Liver (tissue), 3 donors: ENCODE results near the gene ST3GAL3.

ENCODE experiments used
- CTCF ChIP-seq: fragments of 150-350 bp; IDR thresholded peaks from 2 replicates; pipeline ENCODE4 v1.5.1; 2017; ENCODE audit warnings: improper control_type of control experiment, low read depth, low read length; ENCODE audit not compliant: missing input control
- EGR1 ChIP-seq, 2 donors: IDR thresholded peaks; 2 replicates each; pipeline ENCODE4 v1.6.1; 2016 to 2018; ENCODE audit warnings: antibody characterized with exemption in 2 of 2, low read depth in 2 of 2
- FOXA1 ChIP-seq: IDR thresholded peaks from 2 replicates; pipeline ENCODE4 v1.6.1; 2016; ENCODE audit warnings: antibody characterized with exemption
- HNF4G ChIP-seq: IDR thresholded peaks from 2 replicates; pipeline ENCODE4 v1.6.1; 2016; ENCODE audit warnings: antibody characterized with exemption
- JUND ChIP-seq, 2 donors: IDR thresholded peaks; 2 replicates each; pipeline ENCODE4 v1.6.1; 2016; ENCODE audit warnings: antibody characterized with exemption in 2 of 2
- RAD21 ChIP-seq, 2 donors: IDR thresholded peaks; 2 replicates each; pipeline ENCODE4 v1.6.1; 2016; ENCODE audit warnings: antibody characterized with exemption in 2 of 2, mild to moderate bottlenecking in 2 of 2
- REST ChIP-seq: IDR thresholded peaks from 2 replicates; pipeline ENCODE4 v1.6.1; 2016; ENCODE audit warnings: antibody characterized with exemption, mild to moderate bottlenecking
- RXRA ChIP-seq, 2 donors: IDR thresholded peaks; 2 replicates each; pipeline ENCODE4 v1.6.1; 2017 to 2018; ENCODE audit warnings: antibody characterized with exemption in 2 of 2, mild to moderate bottlenecking in 1 of 2
- SP1 ChIP-seq: IDR thresholded peaks from 2 replicates; pipeline ENCODE4 v1.6.1; 2018; ENCODE audit warnings: antibody characterized with exemption, mild to moderate bottlenecking
- TAF1 ChIP-seq: conservative IDR thresholded peaks from 2 replicates; pipeline ENCODE4 v1.6.1; 2016; ENCODE audit warnings: antibody characterized with exemption, mild to moderate bottlenecking
- YY1 ChIP-seq: IDR thresholded peaks from 2 replicates; pipeline ENCODE4 v1.6.1; 2016; ENCODE audit warnings: antibody characterized with exemption, mild to moderate bottlenecking
- TF ChIP-seq, protein P1 (sequence below): IDR thresholded peaks from 2 replicates; pipeline ENCODE4 v1.6.1; 2016; ENCODE audit warnings: antibody characterized with exemption
- TF ChIP-seq, protein P2 (sequence below): IDR thresholded peaks from 2 replicates; pipeline ENCODE4 v1.6.1; 2016; ENCODE audit warnings: antibody characterized with exemption
- donor health status: healthy.
- donor health status: healthy.

GRCh38 chr1:43933386-43934100 is 226.2 kb downstream of the ST3GAL3 start, which contains the start of gene ARTN:
- TF ChIP-seq CTCF (no peak), YY1 (no peak), RXRA (IDR thresholded peaks at IDR 0.05) (no peak), RAD21 (IDR thresholded peaks at IDR 0.05) (no peak), HNF4G (no peak), REST (no peak), TAF1 (no peak), EGR1 (IDR thresholded peaks at IDR 0.05; ENCODE audit: low read depth in 2 of 2) (no peak), FOXA1 (no peak), SP1 (no peak), JUND (IDR thresholded peaks at IDR 0.05) (no peak)
- TF ChIP-seq, protein P1, sequence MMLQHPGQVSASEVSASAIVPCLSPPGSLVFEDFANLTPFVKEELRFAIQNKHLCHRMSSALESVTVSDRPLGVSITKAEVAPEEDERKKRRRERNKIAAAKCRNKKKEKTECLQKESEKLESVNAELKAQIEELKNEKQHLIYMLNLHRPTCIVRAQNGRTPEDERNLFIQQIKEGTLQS = no peak
- TF ChIP-seq, protein P2, sequence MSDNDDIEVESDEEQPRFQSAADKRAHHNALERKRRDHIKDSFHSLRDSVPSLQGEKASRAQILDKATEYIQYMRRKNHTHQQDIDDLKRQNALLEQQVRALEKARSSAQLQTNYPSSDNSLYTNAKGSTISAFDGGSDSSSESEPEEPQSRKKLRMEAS = no peak
